ENCODE data around the gene EDDM3A. TPM values are rescaled to one million over a fixed set of nuclear protein-coding genes. Genes with fewer than 3 reads are reported as not detected.

Gene EDDM3A
- total and polyA plus RNA-seq, 2 of the 4 experiments (the other 2 are of a cell fraction) = not detected

DNA sequence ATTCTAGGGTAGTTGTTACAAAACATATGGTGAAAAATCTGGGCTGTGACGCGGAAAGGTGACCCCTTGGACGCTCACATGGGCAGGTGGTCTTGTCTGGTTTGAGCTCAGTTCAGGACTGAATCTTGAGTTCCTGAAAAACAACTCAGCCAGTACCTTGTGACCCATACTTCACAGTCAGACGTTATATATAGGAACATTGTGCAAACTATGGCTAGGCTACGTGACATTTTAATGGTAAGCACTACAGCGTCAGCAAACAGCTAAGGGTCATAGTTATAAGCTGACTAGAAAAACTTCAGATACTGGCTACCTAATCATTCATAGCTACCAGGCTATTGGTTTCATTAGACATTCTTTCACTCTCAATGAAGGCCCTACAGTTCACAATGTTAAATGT is 14.8 kb upstream of the EDDM3A start:
- no peak overlapping the region for H3K4me3 ChIP-seq (ENCODE audit: insufficient read depth, low read depth, low read length)
- DNase-seq = no peak
- no peak overlapping the region for H2BK15ac ChIP-seq (ENCODE audit: low read depth, low read length)

More for the DNA sequence above, 14.8 kb upstream of the EDDM3A start:
- in situ Hi-C loops (cut with MboI; ENCODE audit: low sequenced_read_pairs) (no loop called here), intact Hi-C loops (cut with micrococcal nuclease) (no loop called here), dilution Hi-C loops (cut with HindIII; ENCODE audit: low sequenced_read_pairs, unreplicated experiment) (no loop called here)
- no peak overlapping the region for H2BK5ac ChIP-seq (ENCODE audit: low read depth, low read length, poor library complexity, severe bottlenecking)
- no peaks in the 10 kb centered on the region for H3K9me3 ChIP-seq (ENCODE audit: control insufficient read depth, insufficient read depth, low read length)
- no peak overlapping the region for H2AK9ac ChIP-seq (replicated peaks; ENCODE audit: low read depth, low read length, poor library complexity)
- H3K27me3 ChIP-seq (ENCODE audit: control insufficient read depth, insufficient read depth, low read length) = no peaks in the 10 kb centered on the region
- POLR2A ChIA-PET (ENCODE audit: unreplicated experiment) = no interaction called here
- H3K4ac ChIP-seq (ENCODE audit: low read depth, low read length) = no peak overlapping the region
- H3K14ac ChIP-seq (replicated peaks; ENCODE audit: low read depth, low read length) = no peak overlapping the region
- no peaks in the 10 kb centered on the region for H3K36me3 ChIP-seq (ENCODE audit: control insufficient read depth, insufficient read depth, low read length)
- H4K5ac ChIP-seq (ENCODE audit: low read depth, low read length) = no peak overlapping the region
- H4K20me1 ChIP-seq (ENCODE audit: insufficient read depth, low read length) = no peaks in the 10 kb centered on the region
- TF ChIP-seq POLR2A (IDR thresholded peaks at IDR 0.05; ENCODE audit: low read depth, low read length) (no peak), MXI1 (IDR thresholded peaks at IDR 0.05; ENCODE audit: borderline replicate concordance, low read depth, low read length) (no peak), MAZ (IDR thresholded peaks at IDR 0.05; ENCODE audit: borderline replicate concordance, low read depth, low read length) (no peak), SMC3 (IDR thresholded peaks at IDR 0.05; ENCODE audit: low read depth, low read length) (no peak), RFX5 (IDR thresholded peaks at IDR 0.05; ENCODE audit: low read depth, low read length) (no peak), FOS (IDR thresholded peaks at IDR 0.05; ENCODE audit: low read depth, low read length) (no peak), RAD21 (IDR thresholded peaks at IDR 0.05; ENCODE audit: low read length) (no peak), RCOR1 (IDR thresholded peaks at IDR 0.05; ENCODE audit: insufficient replicate concordance, low read length) (no peak), CHD1 (IDR thresholded peaks at IDR 0.05; ENCODE audit: low read depth, low read length) (no peak), CEBPB (IDR thresholded peaks at IDR 0.05; ENCODE audit: low read depth, low read length) (no peak), NFE2L2 (IDR thresholded peaks at IDR 0.05; ENCODE audit: low read depth, low read length) (no peak), BHLHE40 (IDR thresholded peaks at IDR 0.05; ENCODE audit: low read depth, low read length) (no peak), MAFK (IDR thresholded peaks at IDR 0.05; ENCODE audit: low read depth, low read length) (no peak)
- TF ChIP-seq, protein P1, sequence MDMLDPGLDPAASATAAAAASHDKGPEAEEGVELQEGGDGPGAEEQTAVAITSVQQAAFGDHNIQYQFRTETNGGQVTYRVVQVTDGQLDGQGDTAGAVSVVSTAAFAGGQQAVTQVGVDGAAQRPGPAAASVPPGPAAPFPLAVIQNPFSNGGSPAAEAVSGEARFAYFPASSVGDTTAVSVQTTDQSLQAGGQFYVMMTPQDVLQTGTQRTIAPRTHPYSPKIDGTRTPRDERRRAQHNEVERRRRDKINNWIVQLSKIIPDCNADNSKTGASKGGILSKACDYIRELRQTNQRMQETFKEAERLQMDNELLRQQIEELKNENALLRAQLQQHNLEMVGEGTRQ (IDR thresholded peaks at IDR 0.05; ENCODE audit: low read depth, low read length) = no peak
- TF ChIP-seq, protein P2, sequence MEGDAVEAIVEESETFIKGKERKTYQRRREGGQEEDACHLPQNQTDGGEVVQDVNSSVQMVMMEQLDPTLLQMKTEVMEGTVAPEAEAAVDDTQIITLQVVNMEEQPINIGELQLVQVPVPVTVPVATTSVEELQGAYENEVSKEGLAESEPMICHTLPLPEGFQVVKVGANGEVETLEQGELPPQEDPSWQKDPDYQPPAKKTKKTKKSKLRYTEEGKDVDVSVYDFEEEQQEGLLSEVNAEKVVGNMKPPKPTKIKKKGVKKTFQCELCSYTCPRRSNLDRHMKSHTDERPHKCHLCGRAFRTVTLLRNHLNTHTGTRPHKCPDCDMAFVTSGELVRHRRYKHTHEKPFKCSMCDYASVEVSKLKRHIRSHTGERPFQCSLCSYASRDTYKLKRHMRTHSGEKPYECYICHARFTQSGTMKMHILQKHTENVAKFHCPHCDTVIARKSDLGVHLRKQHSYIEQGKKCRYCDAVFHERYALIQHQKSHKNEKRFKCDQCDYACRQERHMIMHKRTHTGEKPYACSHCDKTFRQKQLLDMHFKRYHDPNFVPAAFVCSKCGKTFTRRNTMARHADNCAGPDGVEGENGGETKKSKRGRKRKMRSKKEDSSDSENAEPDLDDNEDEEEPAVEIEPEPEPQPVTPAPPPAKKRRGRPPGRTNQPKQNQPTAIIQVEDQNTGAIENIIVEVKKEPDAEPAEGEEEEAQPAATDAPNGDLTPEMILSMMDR (conservative IDR thresholded peaks at IDR 0.05; ENCODE audit: low read depth, low read length) = no peak
- TF ChIP-seq, protein P3, sequence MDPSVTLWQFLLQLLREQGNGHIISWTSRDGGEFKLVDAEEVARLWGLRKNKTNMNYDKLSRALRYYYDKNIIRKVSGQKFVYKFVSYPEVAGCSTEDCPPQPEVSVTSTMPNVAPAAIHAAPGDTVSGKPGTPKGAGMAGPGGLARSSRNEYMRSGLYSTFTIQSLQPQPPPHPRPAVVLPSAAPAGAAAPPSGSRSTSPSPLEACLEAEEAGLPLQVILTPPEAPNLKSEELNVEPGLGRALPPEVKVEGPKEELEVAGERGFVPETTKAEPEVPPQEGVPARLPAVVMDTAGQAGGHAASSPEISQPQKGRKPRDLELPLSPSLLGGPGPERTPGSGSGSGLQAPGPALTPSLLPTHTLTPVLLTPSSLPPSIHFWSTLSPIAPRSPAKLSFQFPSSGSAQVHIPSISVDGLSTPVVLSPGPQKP (IDR thresholded peaks at IDR 0.05; ENCODE audit: borderline replicate concordance, low read depth, low read length) = no peak
- H4K91ac ChIP-seq (ENCODE audit: insufficient read depth, low read depth, low read length) = no peak overlapping the region
- H3K4me1 ChIP-seq (ENCODE audit: control insufficient read depth, insufficient read depth, low read length) = no peaks in the 10 kb centered on the region
- no peak overlapping the region for H3K4me2 ChIP-seq (ENCODE audit: low read depth, low read length)
- no TSS peak for BruUV-seq (replicated peaks)
- H4K8ac ChIP-seq (ENCODE audit: low read depth in 2 of 2, low read length in 2 of 2) = no peak overlapping the region
- H2BK120ac ChIP-seq (ENCODE audit: low read depth, low read length) = no peak overlapping the region
- H2BK20ac ChIP-seq (ENCODE audit: low read depth, low read length) = no peak overlapping the region
- H3K27ac ChIP-seq (ENCODE audit: insufficient read depth, low read length) = no peak overlapping the region
- no CpG with 5 or more reads among the region's 6 CpGs for WGBS, 2 experiments (ENCODE audit: extremely low coverage in 2 of 2, insufficient read length in 1 of 2)
- no peak overlapping the region for H3K56ac ChIP-seq (ENCODE audit: extremely low read depth, insufficient read depth, low read length)
- no peak for ATAC-seq (ENCODE audit: low read depth)
- H2AK5ac ChIP-seq (ENCODE audit: low read depth, low read length) = no peak overlapping the region
- CTCF ChIA-PET = no interaction called here
- H2AFZ ChIP-seq (replicated peaks; ENCODE audit: low read length, poor library complexity) = no peak overlapping the region
- H3K79me1 ChIP-seq (ENCODE audit: low read depth in 1 of 2, low read length in 2 of 2) = no peaks in the 10 kb centered on the region
- H3K23ac ChIP-seq (ENCODE audit: low read depth, low read length) = no peak overlapping the region
- H3K18ac ChIP-seq (ENCODE audit: low read depth, low read length) = no peak overlapping the region
- no peaks in the 10 kb centered on the region for H3K9me1 ChIP-seq (ENCODE audit: insufficient read depth, low read length)
- no peak overlapping the region for H3K9ac ChIP-seq (ENCODE audit: low read depth, low read length)

Measured in IMR-90 (cell line).